Stimulated activated CD4-positive, alpha-beta T cell treated with anti-CD3 and anti-CD28 coated beads, TNF-alpha, amount 100 ng/mL, for 1 hour (primary cell): ENCODE results near the gene TLX1.

Source experiments
- DNase-seq, 3 donors: peaks; one replicate each; pipeline ENCODE4 v3.0.0-alpha.2; 2020; ENCODE audit warnings: low read depth in 3 of 3, low spot score in 1 of 3

Gene TLX1

DNA sequence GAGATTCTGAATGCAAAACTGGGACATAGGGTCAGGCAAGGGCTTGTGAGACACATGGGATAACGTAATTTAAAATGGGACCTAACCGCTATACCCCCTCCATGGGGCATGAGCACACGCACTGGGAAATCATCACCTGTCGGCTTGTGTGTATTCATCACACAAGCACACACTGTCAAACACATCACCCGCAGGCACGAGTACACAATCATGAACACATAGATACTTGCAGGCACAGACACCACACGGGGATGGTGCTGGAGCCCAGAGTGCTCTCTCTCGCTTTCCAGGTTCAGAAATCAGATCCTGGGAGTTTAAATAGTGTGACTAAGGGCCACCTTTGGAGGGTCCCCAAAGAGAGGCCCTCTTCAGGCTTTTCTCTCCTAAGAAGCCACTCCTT is 19.6 kb upstream of the TLX1 start:
- DNase-seq, result no peak

DNA sequence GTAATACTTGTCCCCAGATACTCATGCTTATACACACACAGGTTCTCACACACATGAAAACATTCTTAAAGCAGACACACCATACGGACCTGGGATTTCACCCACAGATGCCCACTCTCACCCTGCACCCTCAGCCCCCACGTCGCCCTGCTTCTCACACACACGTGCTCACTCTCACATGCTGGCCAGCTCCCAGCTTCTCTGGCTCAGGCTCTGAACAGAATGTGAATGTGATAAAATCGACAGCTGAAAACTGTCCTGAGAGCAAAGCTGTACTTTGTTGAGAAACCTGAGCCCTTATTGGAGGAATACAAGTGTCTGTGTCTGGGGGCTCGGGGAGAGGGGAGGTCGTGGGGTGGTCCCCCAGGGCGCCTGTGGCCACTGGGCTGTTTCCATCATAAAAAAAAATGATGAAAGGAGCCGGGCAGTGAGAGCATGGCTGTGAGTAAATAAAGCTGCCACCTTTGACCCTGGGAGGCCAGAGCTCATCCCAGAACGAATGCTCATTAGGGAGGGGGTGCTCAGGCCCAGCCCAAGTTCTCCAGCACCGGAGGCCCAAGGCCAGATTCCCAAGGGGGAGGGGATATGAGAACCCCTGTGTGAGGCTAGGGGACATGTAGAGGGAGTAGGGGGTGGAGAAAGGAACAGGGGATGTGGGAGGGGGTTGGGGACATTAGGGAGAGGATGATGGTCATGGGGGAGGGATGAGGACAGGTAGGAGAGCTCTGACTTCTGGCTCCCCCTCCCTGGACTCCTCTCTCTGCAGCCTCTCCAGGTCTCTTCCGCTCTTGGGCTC is 18.1 kb upstream of the TLX1 start:
- no peak for DNase-seq

DNA sequence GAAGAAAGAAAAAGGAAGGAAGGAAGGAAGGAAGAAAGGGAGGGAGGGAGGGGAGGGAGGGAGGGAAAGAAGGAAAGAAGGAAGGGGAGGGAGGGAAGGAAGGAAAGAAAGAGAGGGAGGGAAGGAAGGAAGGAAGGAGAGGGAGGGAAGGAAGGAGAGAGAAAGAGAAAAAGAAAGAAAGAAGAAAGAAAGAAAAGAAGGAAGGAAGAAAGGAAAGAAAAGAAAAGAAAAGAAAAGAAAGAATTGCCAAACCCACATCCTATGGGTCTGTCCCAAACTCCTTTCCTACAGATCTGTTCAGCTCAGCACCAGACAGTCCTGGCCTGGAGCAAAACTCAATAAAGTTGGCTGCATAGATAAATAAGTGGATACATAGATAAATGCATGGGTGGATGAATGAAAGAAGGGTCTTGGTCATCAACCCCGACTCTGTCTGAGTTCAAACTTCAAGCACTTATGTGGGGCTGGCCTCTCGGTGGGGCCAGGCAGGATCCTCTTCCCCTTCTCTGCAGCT is 17.2 kb upstream of the TLX1 start:
- no peak for DNase-seq

DNA sequence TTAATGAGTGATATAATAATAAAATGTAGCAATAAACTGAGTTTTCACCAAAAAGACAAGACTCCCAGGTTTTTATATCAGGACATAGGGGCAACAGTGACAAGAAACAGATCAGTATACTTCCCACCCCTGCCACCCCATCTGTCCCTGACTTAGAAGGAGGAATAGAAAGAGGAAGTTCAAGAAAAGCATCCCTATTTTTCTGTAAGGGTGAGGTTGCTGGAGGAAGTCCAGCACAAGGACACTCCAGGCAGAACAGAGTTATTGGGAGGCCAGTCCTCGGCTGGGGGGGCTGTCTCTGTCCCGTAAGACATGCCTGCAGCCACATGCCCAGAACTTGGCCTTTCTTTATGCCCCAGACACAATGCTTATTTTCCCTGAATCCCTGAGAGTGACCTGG is 16.5 kb upstream of the TLX1 start:
- no peak for DNase-seq

DNA sequence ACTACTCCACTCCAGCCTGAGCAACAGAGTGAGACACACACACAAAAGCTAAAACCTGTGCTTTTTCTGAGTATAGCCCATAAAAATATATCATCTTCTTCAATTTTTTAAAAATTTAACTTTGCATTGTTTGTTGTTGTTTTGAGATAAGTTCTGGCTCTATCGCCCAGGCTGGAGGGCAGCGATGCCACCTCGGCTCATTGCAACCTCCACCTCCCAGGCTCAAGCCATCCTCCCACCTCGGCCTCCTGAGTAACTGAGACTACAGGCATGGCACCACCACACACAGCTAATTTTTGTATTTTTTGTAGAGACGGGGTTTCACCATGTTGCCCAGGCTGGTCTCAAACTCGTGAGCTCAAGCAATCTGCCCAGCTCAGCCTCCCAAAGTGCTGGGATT is 14.3 kb upstream of the TLX1 start:
- DNase-seq, result no peak

DNA sequence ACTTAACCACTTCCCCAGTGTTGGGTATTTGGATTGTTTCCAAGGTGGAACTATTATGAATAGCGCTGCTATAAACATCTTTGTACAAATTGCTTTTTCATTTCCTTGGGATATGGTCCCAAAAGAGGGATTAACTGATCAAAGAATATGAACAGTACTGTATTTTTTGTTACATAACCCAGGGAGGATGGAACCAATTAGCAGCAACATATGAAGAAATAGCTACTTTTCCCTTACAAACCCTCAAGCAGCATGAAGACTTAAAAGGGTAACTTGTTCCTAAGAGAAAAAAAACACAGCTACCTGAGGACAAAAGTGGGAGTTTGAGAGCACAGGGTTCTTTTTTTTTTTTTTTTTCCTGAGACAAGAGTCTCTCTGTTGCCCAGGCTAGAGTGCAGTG is 13.1 kb upstream of the TLX1 start:
- DNase-seq, result no peak

DNA sequence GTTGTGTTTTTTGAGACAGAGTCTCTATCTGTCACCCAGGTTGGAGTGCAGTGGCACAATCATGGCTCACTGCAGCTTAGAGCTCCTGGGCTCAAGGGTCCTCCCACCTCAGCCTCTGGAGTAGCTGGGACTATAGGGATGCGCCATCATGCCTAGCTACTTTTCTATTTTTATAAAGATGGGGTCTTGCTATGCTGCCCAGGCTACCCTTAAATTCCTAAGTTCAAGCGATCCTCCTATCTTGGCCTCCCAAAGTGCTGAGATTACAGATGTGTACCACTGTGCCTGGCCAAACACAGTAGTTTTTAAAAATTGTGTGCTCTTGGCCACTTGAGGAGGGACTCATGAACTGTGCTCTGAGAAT is 10.6 kb upstream of the TLX1 start:
- no peak for DNase-seq

DNA sequence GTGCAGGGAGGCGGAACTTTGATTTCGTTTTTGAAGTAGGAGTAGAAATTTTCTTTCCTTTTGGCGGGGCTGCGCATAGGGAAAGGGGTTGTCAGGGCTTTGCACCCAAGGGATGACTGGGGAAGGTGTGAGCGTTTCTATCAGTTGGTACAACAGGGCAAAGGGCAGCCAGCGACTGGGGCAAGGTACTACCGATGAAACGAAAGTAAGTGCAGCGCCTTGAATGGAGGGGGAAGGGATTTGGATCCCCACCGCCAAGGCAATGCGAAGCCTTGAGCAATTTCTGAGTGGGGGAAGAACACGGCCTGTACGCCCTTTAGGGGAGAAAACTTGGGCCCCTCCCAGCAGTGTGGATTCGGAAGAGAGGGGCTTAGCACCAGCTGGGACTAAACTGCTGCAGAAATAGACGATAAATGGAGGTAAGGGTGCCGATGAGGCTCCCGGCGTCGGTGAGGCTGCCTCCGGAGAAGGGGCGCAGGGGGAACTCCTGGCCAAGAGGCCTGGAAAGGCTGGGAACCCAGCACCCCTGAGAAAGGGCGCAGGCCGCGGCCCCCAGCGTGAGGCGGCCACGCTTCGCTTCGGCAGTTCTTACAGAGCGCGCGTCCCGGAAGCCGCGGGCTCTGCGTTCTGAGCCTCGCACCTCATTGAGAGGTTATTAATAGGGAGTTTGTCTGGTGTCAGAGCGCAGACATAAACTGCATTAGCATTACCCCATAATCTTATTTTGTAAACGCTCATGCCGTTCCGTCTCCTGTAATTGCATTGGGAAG is 10.0 kb upstream of the TLX1 start:
- DNase-seq, result no peak

DNA sequence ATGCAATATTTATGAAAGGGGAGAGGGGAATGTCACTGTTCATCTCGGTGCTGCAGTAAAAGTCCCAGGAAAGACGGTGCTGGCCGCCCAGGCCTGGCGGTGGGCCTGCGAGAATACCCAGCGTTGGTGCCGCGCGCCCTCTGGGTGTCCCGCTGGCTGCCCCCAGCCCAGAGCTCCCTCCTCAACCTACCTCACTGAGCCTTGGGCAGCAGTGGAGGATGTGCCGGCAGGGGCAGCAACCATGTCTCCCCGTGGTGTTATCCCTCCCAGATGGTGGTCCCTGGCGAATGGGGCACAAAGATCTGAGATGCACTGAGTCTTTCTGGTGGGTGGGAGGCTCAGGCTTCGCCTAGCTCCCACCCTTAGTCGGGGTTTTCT is 9.5 kb upstream of the TLX1 start:
- no peak for DNase-seq

DNA sequence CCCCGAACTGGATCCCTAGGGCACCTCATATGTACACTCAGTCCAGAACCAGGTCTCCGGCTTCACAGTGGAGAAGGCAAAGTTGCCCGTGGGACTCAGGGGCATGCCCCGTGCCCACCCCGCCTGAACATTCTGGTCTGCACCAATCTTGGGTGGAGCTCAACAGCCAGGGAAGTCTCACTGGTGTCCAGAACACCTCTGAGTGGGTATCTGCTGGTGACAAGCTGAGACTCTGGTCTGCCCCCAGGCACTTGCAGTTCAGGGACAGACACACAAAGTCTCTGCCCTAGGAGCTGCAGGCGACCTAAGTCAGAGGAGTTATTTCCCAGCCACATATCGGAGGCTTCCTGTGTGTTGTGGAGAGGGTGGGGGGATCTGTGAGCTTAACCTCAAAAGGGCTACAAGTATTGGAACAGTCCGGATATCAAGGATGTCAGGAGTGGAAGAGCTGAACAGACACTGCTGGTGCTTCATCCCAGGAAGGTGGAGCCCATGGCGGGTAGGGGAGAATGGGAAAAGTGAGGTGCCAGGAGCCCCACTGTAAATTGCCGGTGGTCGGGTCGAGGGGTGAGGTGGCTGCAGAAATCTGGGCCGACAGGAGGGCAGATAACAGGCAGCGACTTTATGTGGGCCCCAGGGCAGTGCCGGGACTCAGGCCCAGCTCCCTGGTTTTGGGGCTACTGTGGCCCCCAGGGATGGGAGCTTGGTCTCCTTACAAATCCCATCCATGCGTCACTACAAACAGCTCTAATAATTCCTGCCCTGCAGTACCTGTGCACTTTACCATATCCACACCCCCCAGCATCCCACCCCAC is 8.6 kb upstream of the TLX1 start:
- no peak for DNase-seq

DNA sequence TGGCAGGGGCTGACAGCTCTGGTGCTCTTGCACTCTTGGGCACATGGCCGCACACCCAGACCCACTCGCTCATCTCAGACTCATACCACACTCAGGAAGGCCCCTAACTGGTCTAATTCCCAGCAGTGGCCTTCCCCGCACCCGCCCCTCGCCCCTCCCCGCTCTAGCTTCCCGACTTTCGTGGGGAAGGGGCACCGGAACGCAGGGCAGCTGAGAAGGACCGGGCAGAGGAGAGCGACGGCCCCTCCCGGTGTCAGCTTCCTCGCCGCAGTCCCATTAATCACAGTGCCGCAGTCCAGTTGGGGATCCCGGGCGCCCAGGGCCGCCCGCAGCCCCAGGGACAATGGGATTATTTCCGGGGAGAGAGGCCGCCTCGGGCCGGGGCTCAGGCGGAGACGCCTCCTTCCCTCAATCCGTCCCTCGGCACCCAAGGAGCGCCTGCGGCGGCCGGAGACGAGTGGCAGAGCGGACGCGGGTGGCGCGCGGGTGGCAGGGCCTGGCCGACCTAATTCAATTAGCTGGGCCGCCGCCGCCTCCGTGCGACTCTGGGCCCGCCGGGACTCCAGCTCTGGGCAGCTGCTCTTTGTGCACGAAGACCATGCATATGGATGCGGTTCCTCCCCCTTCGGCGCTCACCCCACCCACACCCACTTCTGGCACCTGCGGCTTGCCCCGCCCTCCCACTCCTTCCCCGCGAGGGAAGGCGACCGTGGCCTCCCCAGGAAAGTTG is 7.8 kb upstream of the TLX1 start:
- DNase-seq, result no peak

DNA sequence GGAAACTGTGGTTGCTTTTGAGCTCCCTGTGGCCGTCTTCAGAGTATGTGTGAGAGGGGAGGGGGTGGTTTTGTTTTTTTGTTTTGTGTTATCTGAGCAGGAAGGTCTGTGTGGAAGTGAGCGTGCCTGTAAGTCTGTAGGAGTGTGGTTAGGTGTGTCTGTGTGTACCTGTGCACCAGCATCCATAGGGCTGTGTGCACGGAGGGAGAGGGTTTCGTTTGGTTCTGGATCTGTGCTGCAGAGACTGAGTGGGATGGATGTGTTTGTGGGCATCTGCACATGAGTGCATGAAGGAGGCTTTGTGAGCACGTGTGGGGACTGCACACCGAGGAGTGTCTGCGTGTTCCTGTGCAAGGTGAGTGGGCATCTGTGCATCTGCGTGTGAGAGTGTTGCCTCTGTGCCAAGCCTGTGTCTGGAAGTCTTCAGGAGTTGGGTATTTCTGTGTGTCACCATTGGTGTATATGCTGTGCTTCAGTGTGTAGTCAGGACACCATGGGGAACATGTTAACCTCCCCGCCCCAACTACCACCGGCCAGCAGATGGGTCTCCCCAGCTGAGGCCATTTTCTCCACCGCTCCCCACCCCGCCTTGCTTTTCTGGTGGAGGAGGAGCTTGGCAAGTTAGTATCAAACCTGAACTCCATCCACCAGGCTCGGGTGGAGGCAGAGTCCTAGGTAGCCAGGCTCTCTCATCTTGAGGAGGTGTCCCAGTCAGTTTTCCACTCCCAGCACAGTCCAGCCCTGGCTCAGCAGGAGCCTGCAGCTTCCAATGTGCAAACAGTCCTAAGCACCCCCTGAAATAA is 7.1 kb upstream of the TLX1 start:
- no peak for DNase-seq

DNA sequence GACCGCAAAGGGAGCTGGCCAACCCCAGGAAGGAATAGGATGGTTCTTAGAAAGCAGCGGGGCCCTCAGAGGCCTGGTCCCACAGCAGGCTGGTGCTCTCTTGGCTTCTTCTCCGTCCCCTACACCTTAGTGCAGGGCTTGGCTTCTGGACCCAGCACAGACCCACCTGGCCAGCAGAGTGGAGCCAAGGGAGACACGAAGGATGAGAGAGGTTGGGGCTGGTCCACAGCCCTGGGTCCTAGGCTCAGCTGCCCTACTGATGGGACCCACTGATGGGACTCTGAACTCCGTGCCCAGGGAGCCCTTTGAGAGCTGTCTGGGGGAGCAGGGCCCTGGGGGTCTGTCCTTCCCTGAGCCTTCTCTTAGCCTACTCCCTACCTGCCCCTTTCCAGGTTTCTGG is 6.2 kb upstream of the TLX1 start:
- no peak for DNase-seq

DNA sequence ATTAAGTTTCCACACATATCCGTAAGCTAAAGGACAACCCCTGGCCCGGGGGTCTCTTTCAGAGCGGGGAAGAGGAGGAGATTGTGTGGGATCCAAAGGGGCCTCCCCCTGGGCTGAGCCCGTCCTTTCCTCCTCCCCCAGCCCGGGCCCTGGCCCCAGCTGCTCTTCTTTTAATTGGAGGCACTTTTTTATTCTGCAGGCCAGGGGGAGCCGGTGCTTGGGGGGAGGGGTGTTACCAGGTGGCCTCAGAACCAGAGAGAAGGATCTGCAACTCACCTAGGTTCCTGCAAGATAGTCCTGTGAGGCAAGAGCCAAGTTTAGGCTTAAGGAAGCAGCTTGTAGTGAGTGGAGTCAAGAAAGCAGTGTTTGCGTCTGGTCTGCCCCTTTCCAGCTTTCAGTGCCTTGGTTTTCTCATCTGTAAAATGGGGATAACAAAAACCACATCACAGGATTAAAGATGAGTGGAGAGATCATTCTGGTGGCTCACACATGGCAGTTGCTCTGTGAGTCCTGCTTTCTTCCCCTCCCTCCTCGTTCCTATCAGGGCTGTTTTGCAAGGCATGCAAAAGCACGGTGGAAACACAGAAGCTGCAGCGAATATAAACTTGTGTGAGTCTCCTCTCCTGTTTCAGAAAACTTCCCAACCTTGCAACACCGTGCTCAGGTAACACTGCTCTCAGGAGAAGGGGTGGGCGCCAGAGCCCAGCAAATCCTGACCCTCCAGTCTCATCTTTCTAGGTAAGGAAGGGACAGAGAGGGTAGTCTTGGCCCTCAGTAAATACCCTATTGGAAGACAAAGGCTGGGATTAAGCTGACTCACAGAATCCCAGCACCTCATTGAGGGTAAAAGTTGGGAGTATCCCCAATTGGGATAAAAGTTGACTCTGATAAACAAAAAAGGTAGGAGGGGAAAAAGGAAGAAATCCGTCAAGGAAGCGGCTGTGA is 4.1 kb upstream of the TLX1 start:
- DNase-seq, result no peak

DNA sequence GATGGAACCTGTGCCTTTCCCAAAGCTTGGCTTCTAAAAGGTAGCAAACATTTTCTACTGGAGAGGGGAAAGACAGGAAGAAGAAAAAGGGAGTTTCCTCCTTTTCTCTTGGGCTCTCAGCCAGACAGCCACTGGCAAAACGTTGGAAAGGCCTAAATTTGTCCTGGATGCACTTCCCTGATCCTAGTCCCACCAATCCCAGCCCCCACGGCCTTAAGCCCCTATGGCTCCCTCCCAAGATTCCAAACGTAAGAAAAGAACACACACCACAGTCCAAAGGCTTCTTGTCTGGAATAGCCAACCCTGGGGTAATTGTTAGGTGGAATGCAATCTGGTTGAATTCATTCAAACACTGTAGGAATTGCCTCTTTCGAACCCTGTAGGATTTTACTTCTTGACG is 959 bp upstream of the TLX1 start:
- no peak for DNase-seq

DNA sequence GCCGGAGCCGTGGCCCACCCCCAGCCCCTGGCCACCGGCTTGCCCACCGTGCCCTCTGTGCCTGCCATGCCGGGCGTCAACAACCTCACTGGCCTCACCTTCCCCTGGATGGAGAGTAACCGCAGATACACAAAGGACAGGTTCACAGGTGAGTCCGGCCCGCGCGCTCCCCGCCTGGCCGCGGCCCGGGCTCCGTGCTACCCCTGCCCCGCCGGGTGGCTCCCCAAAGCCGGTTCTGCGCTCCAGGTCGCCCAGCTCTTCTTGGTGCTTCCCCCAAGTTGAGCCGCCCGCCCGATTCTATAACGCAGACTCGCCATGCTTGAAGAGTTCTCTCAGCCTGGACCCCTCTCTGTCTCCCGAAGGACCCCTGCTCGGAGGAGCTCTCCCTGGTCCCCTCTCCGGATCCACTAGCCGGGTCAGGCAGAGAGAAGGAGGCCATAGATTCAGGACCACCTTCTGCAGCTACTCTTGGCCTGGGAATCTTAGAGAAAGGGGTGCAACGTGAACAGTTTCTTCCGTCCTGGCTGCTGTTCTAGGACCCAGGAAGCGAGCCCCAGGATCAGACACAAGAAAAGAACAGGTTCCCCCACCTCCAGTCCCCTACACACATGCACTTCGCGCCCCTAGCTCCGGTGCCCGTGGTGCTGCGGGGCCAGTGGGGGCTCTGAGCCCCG is 999 bp downstream of the TLX1 start:
- DNase-seq, result no peak

DNA sequence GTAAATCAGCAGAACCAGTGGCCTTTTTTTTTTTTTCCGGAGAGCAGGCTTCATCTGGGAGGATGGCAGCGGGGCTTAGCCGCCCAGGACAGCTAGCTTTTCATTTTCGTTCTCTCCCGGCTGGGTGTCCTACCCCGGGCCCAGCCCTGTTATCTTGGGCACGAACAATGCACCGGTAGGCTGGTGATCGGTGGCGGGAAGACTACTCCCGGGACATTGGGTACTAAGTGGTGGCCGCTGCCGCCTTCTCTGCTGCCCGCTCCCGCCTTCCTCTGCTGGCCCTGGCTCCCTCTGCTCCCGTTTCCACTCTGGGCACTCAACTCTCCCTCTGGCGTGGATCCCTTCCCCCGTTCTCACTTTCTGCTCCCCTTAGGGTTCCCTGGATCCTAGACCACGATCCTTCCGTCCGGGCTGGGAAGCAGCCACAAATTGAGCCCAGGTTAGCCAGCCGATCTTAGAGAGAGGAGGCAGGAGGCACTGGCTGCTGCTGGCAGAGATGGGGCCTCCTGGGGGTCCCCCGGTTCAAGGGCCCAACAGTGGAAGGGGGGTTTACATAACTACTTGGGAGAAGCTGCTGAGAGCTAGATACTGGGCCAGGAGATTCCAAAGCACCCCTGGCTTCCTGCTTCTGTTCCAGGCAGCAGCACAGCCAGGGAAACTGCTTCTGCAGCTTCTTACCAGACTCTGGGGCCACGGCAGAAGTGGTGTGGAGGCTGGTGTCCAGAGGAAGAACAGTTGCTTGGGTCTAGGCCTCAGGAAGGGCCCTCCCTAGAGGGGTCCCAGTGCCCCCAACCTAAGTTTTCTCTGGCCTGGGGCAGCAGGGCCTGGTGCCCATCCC is 1.8 kb downstream of the TLX1 start:
- DNase-seq, result no peak
